Keratinocyte (primary cell): Measurements from ENCODE around the gene POLR3F. TPM values are rescaled to one million over a fixed set of nuclear protein-coding genes. Genes with fewer than 3 reads are reported as not detected.
A peak's percentile ranks its signal among the peaks of the same experiment; 100 is the strongest.

Experiments used
- DNase-seq: peaks from one replicate; pipeline ENCODE4 v3.0.0-alpha.2; 2011; ENCODE audit warnings: low read depth, missing footprints, low spot score
- FAIRE-seq: peaks from 2 replicates; lab custom pipeline; 2011; peaks lifted over from hg19 to GRCh38; lab: Jason Lieb, UNC
- H2AFZ ChIP-seq: 2 replicates; pipeline ENCODE4 v1.6.0; 2012; ENCODE audit warnings: low read length, control low read depth, inconsistent platforms; ENCODE audit not compliant: control insufficient read depth
- H3K27ac ChIP-seq: 2 replicates; pipeline ENCODE4 v1.5.1; 2011; ENCODE audit warnings: low read length; ENCODE audit not compliant: control insufficient read depth, insufficient read depth
- H3K27me3 ChIP-seq: 3 replicates; pipeline ENCODE4 v1.6.0; 2011; ENCODE audit warnings: low read length; ENCODE audit not compliant: control insufficient read depth, insufficient read depth; ENCODE audit errors: extremely low read depth
- H3K36me3 ChIP-seq, 2 experiments: 2 replicates in 1 of 2; 3 replicates in 1 of 2; pipeline ENCODE4 v1.5.1; 2011; ENCODE audit warnings: low read length in 2 of 2, mild to moderate bottlenecking in 1 of 2; ENCODE audit not compliant: control insufficient read depth in 2 of 2, insufficient read depth in 2 of 2; ENCODE audit errors: extremely low read depth in 1 of 2
- H3K4me1 ChIP-seq: 3 replicates; pipeline ENCODE4 v1.5.1; 2011; ENCODE audit warnings: low read length; ENCODE audit not compliant: control insufficient read depth, insufficient read depth; ENCODE audit errors: extremely low read depth
- H3K4me2 ChIP-seq: 3 replicates; pipeline ENCODE4 v1.6.0; 2011; ENCODE audit warnings: low read depth, low read length; ENCODE audit not compliant: control insufficient read depth, insufficient read depth; ENCODE audit errors: extremely low read depth
- H3K4me3 ChIP-seq, 3 experiments: fragments of 200-600 bp in 1 of 3; sonication (generic) in 1 of 3; 2 replicates in 2 of 3; 3 replicates in 1 of 3; pipeline ENCODE4 v1.5.1; 2011 to 2016; ENCODE audit warnings: low read length in 3 of 3, mild to moderate bottlenecking in 3 of 3, control low read depth in 2 of 3, inconsistent platforms in 1 of 3, low read depth in 1 of 3, mixed read lengths in 1 of 3, mixed run types in 1 of 3, moderate library complexity in 1 of 3; ENCODE audit not compliant: control insufficient read depth in 2 of 3, insufficient read depth in 2 of 3; ENCODE audit errors: extremely low read depth in 1 of 3
- H3K79me2 ChIP-seq: 2 replicates; pipeline ENCODE4 v1.6.0; 2012; ENCODE audit warnings: low read length; ENCODE audit not compliant: control insufficient read depth, insufficient read depth
- H3K9ac ChIP-seq: 3 replicates; pipeline ENCODE4 v1.6.0; 2011; ENCODE audit warnings: low read length; ENCODE audit not compliant: control insufficient read depth, insufficient read depth; ENCODE audit errors: extremely low read depth
- H3K9me1 ChIP-seq: 3 replicates; pipeline ENCODE4 v1.6.0; 2011; ENCODE audit warnings: low read length; ENCODE audit not compliant: control insufficient read depth, insufficient read depth; ENCODE audit errors: extremely low read depth
- H3K9me3 ChIP-seq: 2 replicates; pipeline ENCODE4 v1.5.1; 2012; ENCODE audit warnings: low read depth, low read length; ENCODE audit not compliant: control insufficient read depth
- H4K20me1 ChIP-seq: 3 replicates; pipeline ENCODE4 v1.6.0; 2011; ENCODE audit warnings: low read length; ENCODE audit not compliant: control insufficient read depth, insufficient read depth; ENCODE audit errors: extremely low read depth
- CTCF ChIP-seq, 3 experiments: IDR thresholded peaks in 1 of 3; conservative IDR thresholded peaks in 1 of 3; optimal IDR thresholded peaks in 1 of 3; 2 replicates in 2 of 3; 3 replicates in 1 of 3; pipeline versions ENCODE3 to v1.5.1; 2011; ENCODE audit warnings: low read length in 3 of 3, mild to moderate bottlenecking in 3 of 3, moderate library complexity in 2 of 3, control low read depth in 1 of 3, inconsistent platforms in 1 of 3; ENCODE audit not compliant: insufficient read depth in 2 of 3; ENCODE audit errors: extremely low read depth in 1 of 3
- EZH2 ChIP-seq: IDR thresholded peaks from one replicate; pipeline ENCODE4 v1.6.1; 2012; ENCODE audit warnings: inconsistent platforms, mild to moderate bottlenecking, low read length, moderate library complexity
- dilution Hi-C: fragments of 300-500 bp; cut with MboI; formaldehyde crosslinking; loops from one replicate; pipeline ENCODE4 v1.7.0; 2020; ENCODE audit warnings: low sequenced_read_pairs; ENCODE audit not compliant: extremely low pct_ligation_motif_present
- polyA minus RNA-seq, 3 experiments: library from RNA; depleted of rRNA, polyadenylated mRNA; stranded (reverse); fragments of >200 nt; gene quantifications; 1 replicate in 1 of 3; 2 replicates in 1 of 3; 3 replicates in 1 of 3; pipeline ENCODE4 v1.2.3, GENCODE V29; 2011
- polyA plus RNA-seq, 5 experiments: library from polyadenylated mRNA; depleted of rRNA in 3 of 5; stranded (reverse) in 3 of 5; stranded (forward) in 1 of 5; unstranded in 1 of 5; fragments of >200 nt; gene quantifications; 1 replicate in 1 of 5; 2 replicates in 3 of 5; 3 replicates in 1 of 5; pipeline versions ENCODE4 v1.2.1 to v1.2.3, GENCODE V29; 2011 to 2012; ENCODE audit warnings: missing spikeins in 2 of 5, low read depth in 1 of 5, low replicate concordance in 1 of 5

The POLR3F gene
- polyA plus RNA-seq (8.0 to 12.2 TPM (median 12.0 TPM) in 3 replicates), polyA minus RNA-seq (2.6 to 6.1 TPM (median 3.9 TPM) in 3 replicates)
- polyA plus RNA-seq (2011; ENCODE audit: low read depth): 7.1 TPM
- polyA plus RNA-seq (2011; cell fraction: cytosol; rRNA removed): 6.1 and 12.0 TPM in 2 replicates
- polyA plus RNA-seq (2011; cell fraction: nucleus; rRNA removed): 8.5 and 12.3 TPM in 2 replicates
- polyA plus RNA-seq (2012; ENCODE audit: low replicate concordance): 4.9 and 11.9 TPM in 2 replicates
- 11.3 TPM for polyA minus RNA-seq (2011; cell fraction: cytosol; rRNA and poly(A)+ RNA removed)
- polyA minus RNA-seq (2011; cell fraction: nucleus; rRNA and poly(A)+ RNA removed): 7.4 and 12.8 TPM in 2 replicates

GRCh38 chr20:18466894-18467730 is at the start of gene POLR3F, which contains the start of gene DZANK1:
TSS of gene POLR3F (plus strand) at chr20:18467390. CDS start at chr20:18467507, 117 bp downstream.
TSS of gene DZANK1 (minus strand) at chr20:18467030. CDS start at chr20:18465358, 1,672 bp downstream.
- no peak for TF ChIP-seq EZH2
- dilution Hi-C loops: no loop called here
- DNase-seq: peak; percentile 71
- no peaks in the 10 kb centered on the region for H3K9me3 ChIP-seq
- no peaks in the 10 kb centered on the region for H4K20me1 ChIP-seq
- H3K79me2 ChIP-seq: peaks cover 27% of the 10 kb centered on the region
- no peaks in the 10 kb centered on the region for H3K27me3 ChIP-seq
- peak within 1 kb of the TSS; percentile 94 for H3K9ac ChIP-seq
- no peaks in the 10 kb centered on the region for H3K9me1 ChIP-seq
- peaks cover 5 to 12% of the 10 kb centered on the region in 2 experiments for H3K36me3 ChIP-seq
- H2AFZ ChIP-seq: peak within 1 kb of the TSS; percentile 96
- peak within 1 kb of the TSS; percentile 97 for H3K4me2 ChIP-seq
- H3K4me1 ChIP-seq: peaks cover 16% of the 10 kb centered on the region
- peak within 1 kb of the TSS; percentile 71 to 100 (median 100) for H3K4me3 ChIP-seq
- FAIRE-seq: peak; percentile 62
- peak within 1 kb of the TSS; percentile 98 for H3K27ac ChIP-seq

GRCh38 chr20:18421608-18422007 is 45.6 kb upstream of the POLR3F start:
- Histone ChIP-seq H3K4me2 (no peak overlapping the region), H3K9me3 (no peaks in the 10 kb centered on the region), H3K79me2 (no peaks in the 10 kb centered on the region), H3K27ac (no peak overlapping the region), H3K36me3 (no peaks in the 10 kb centered on the region), H3K27me3 (no peaks in the 10 kb centered on the region), H4K20me1 (no peaks in the 10 kb centered on the region), H3K4me1 (no peaks in the 10 kb centered on the region), H3K4me3 (no peak overlapping the region), H2AFZ (no peak overlapping the region), H3K9ac (no peak overlapping the region), H3K9me1 (no peaks in the 10 kb centered on the region)
- TF ChIP-seq CTCF (optimal IDR thresholded peaks at IDR 0.05 in 1 of 3, IDR thresholded peaks at IDR 0.05 in 1 of 3, conservative IDR thresholded peaks at IDR 0.05 in 1 of 3; ENCODE audit: extremely low read depth in 1 of 3, insufficient read depth in 2 of 3, low read length in 3 of 3) (no peak), EZH2 (no peak)
- no peak for FAIRE-seq
- no peak for DNase-seq
- dilution Hi-C loops: no loop called here
